GM21423 (cell line): ENCODE data around the gene TRIM24.

Experiments
- ATAC-seq: cut with Tn5 transposase; IDR thresholded peaks from one replicate; pipeline ENCODE4 v1.9.1; 2021; ENCODE audit warnings: mild to moderate bottlenecking, moderate library complexity; ENCODE audit not compliant: unreplicated experiment

TRIM24 gene

GRCh38 chr7:138613630-138614029, 153.6 kb downstream of the TRIM24 start:
- no peak for ATAC-seq

- ATAC-seq = no peak
Measured at GRCh38 chr7:138616085-138616484, 156.0 kb downstream of the TRIM24 start.

GRCh38 chr7:138618506-138618905, 158.4 kb downstream of the TRIM24 start:
- no peak for ATAC-seq

- no peak for ATAC-seq
Measured at GRCh38 chr7:138618933-138619332, 158.9 kb downstream of the TRIM24 start.

GRCh38 chr7:138622841-138623240, 162.8 kb downstream of the TRIM24 start:
- no peak for ATAC-seq

- no peak for ATAC-seq
Measured at GRCh38 chr7:138625084-138625848, 165.2 kb downstream of the TRIM24 start.

- ATAC-seq = no peak
Measured at GRCh38 chr7:138625849-138626230, 165.8 kb downstream of the TRIM24 start.

- ATAC-seq = no peak
Measured at GRCh38 chr7:138626846-138627245, 166.8 kb downstream of the TRIM24 start.

- ATAC-seq = no peak
Measured at GRCh38 chr7:138627361-138627760, 167.3 kb downstream of the TRIM24 start.

- no peak for ATAC-seq
Measured at GRCh38 chr7:138630059-138630610, 170.1 kb downstream of the TRIM24 start.

- ATAC-seq = no peak
Measured at GRCh38 chr7:138632384-138632783, 172.3 kb downstream of the TRIM24 start.

- no peak for ATAC-seq
Measured at GRCh38 chr7:138632826-138633602, 173.0 kb downstream of the TRIM24 start.
